ENCODE data around the gene FBXW8.

DNA sequence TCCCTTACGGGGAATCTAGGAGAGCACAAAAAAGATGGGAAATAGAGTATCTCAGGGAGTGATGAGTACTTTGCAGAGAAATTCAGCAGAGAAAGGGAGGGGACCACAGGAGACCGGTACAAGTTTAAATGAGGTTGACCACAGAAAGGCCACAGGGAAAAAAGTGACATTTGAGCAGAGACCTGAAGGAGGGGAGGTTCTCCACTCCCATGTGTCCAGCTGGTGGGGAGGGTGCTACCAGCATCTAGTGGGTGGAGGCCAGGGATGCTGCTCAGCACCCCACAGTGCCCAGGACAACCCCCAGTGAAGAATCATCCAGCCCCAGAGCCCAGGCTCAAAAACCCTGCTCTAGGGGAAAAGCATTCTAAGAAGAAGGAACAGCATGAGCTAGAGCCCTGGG lies 153.8 kb downstream of the FBXW8 start:
- TF ChIP-seq, protein P1, sequence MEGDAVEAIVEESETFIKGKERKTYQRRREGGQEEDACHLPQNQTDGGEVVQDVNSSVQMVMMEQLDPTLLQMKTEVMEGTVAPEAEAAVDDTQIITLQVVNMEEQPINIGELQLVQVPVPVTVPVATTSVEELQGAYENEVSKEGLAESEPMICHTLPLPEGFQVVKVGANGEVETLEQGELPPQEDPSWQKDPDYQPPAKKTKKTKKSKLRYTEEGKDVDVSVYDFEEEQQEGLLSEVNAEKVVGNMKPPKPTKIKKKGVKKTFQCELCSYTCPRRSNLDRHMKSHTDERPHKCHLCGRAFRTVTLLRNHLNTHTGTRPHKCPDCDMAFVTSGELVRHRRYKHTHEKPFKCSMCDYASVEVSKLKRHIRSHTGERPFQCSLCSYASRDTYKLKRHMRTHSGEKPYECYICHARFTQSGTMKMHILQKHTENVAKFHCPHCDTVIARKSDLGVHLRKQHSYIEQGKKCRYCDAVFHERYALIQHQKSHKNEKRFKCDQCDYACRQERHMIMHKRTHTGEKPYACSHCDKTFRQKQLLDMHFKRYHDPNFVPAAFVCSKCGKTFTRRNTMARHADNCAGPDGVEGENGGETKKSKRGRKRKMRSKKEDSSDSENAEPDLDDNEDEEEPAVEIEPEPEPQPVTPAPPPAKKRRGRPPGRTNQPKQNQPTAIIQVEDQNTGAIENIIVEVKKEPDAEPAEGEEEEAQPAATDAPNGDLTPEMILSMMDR (conservative IDR thresholded peaks at IDR 0.05) = no peak
- no peak for TF ChIP-seq EZH2 (IDR thresholded peaks at IDR 0.05; ENCODE audit: low read depth)

All from PC-9 (cell line).